ENCODE data around the gene AATK.
"Not testable (repeated sequence)": the region's sequence is repeated elsewhere in the genome, so short reads cannot be mapped to it uniquely, and the experiment has no call there.

The AATK gene

DNA sequence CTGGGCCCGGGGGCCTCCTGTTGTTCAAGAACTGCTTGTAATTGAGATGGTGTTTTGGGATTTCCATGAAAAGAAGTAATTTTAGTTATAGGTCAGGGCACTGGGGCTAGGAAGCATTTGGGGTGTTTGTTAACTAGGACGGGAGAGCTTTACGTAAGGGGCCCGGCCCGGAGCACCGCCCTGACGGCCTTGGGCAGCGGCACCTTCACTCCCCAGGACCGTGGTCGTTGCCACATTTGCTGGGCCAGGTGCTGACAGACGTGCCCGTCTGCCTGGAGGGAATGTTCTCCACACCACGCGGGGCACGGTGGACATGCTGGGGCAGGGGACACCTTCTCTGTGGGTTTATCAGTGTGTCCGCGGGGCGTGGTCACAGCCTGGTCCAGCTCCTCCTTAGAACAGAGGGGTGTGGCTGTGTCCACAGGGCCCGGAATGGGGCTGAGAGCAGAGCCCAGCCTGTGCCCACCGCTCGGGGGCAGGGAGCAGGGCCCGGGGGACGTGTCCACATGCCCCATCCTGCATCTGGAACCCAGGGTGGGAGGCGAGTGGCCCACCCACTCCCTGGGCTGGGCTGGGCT, 73.4 kb downstream of the AATK start:
- no peak for DNase-seq (ENCODE audit: low read depth in 2 of 2)

DNA sequence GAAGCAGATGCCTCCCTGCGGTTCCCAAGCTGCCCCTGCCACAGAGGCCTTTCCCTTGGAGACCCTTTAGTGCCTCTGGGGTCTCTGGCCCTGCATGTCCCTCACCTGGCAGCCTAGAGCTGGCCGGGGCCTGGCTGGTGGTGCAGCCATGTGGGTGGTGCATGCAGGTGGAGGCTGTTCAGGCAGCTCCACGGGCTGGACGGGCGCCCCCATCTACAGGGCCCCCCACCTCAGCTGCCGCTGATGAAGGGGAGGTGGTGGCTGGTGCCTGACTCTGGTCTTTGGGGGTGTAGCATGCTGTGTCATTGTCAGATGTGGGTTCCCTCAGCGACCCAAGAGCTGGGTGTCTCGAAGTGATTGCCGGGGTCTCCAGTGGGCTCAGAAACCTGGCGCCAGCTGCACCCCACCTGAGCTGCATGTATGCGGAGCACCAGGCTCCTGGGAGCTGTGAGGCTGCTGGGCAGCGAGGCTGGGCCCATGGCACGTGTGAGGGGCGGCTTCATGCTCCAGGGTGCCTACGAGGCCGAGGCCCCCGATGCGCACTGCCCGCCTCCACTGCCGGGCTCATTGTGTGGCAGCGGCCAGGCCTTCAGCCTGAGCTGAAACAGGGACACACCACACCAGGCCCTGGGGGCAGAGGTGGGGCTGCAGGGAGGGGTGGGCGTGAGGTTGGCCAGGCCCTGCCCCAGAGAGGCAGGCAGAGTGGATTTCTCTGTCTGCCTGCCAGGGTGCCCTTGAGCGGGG, 74.1 kb downstream of the AATK start:
- DNase-seq (ENCODE audit: low read depth in 2 of 2): no peak

DNA sequence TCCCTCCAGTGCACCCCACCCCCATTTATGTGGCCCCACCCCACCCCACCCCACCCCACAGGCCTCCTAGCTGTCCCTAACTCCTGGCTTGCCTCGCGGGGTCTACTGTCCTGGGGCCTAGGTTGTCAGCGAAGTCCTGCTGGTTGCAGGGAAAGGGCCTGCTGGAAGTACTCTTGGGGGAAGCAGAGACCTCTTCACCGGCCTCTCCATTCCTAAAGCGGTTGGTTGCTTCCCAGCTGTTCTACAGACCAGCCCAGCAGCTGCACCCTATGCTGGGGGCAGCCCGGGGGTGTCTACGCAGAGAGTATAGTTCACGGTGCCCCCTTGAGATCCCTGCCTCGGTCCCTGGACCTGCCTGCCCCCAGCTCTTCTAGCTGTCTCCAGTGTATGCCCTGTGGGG, 74.9 kb downstream of the AATK start:
- no peak for DNase-seq (ENCODE audit: low read depth in 2 of 2)

DNA sequence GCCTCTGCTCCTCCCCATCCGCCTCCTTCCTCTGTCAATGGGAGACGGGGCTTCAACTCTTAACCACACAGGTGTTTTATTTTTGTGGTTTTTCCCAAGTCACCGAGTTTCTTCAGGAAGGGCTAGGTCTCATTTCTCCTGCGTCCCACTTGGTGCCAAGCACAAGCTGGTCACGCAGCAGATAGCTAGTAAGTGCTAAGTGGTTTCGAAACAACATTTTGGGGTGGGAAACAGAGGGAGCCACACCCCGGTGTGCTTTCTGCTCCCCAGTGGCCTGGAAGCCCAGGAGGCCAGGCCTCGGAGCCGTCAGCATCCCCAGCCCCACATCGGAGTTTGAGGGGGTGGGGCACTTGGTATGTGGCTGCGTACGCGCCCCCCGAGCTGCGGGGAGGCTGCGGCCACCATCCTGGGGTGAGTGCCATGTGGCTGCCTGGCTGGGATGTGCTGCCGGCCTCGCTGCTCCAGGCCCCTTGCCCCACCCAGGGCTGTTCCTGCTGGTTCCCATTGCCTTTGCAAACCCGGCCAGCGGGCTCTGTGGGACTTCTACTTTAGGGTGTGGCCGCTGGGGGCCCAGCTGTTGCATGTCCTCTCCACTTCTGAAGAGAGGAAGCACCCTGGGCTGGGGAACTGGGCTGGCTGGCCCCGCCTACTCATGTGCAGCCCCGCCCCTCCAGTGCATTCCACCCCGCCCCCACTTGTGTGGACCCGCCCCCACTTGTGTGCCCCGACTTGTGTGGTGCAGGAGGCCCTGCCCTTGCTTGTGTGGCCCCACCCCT, 75.5 kb downstream of the AATK start:
- no peak for DNase-seq (ENCODE audit: low read depth in 2 of 2)

DNA sequence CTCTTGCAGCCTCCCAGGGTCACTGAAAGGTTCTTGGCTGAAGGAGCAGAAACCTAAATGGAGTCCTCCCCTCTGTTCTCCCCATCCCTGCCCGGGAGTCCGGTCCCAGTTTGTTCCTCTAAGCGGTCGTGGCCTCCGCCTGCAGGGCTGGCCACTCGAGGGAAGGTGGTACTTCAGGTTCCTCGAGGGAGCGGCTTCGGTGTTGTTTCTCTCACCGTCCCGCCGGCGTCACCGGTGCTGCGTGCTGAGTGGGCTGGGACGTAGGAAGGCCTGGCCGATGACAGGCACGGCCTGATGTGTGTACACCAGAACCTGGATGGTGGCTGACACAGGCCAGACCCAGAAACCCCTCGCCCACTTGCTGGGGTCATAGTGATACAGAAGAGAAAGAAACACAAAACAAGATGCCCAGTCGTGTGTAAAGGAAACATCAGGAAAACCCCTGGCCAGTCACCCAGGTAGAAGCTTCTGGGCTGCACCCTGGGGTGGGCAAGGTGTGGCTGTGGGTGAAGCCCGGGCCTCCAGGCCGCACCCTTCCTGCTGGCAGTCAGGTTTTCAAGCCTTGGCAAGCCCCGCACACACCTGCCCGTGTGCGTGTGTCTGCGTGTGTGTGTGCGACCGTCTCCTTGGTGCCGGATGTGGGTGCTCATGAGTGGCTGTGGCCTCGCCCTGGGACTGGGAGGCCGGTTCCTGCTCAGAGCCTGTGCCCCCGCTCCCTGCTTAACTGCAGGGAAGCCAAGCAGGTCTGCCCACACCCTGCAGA, 79.1 kb downstream of the AATK start:
- no peak for DNase-seq (ENCODE audit: low read depth in 2 of 2)

DNA sequence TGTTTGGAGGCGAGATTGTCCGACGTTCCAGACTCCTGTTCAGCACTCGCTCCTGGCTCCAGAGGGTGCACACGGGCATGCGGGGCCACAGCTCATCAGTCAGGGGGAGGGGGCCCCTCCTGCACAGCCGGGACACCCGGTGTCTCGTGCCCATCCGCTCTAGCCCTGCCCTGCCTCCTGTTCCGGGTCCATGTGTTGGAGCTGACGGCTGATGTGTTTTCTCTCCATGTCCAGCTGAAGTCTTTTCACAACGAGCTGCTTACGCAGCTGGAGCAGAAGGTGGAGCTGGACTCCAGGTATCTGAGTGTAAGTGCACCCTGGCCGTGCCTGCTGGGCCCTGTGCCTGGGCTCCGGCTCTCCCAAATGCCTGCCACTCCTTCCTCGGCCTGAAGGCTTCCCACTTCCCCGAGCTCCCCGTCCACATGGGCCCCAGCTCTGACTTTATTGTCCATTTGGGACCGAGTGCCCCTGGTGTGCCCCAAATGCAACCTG, 80.6 kb downstream of the AATK start:
- DNase-seq (ENCODE audit: low read depth in 2 of 2): no peak

DNA sequence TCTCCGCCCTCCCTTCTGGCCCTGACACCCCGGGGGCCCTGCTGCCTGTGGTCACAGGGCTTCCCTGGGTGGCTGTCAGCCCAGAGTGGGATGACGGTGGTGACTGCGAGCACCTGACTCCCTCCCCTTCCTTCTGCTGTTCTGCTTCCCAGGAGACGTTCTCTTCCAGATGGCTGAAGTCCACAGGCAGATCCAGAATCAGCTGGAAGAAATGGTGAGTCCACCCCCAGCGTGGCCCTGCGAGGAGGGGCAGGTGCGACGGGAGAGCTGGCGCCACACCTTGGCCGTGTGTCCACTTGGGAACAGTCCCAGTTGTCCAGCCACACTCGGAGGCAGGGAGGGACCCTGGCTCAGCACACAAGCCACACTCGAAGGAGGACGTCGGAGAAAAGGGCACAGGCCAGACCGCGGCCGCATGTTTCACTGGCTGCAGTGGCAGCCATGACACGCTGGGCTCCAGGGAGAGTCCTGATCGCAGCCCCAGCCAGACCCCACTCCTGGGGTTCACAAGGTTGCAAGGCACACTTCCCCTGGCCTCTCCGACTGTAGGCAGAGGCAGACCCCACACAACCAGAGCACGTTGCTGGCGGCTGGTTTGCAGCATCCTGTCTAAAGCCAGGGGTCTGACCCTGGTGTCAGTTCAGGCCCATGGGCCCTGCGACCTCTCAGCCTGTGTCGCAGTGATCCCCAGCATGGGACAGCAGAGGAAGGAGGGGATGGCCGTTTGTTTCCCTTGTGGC, 81.2 kb downstream of the AATK start:
- no peak for DNase-seq (ENCODE audit: low read depth in 2 of 2)

DNA sequence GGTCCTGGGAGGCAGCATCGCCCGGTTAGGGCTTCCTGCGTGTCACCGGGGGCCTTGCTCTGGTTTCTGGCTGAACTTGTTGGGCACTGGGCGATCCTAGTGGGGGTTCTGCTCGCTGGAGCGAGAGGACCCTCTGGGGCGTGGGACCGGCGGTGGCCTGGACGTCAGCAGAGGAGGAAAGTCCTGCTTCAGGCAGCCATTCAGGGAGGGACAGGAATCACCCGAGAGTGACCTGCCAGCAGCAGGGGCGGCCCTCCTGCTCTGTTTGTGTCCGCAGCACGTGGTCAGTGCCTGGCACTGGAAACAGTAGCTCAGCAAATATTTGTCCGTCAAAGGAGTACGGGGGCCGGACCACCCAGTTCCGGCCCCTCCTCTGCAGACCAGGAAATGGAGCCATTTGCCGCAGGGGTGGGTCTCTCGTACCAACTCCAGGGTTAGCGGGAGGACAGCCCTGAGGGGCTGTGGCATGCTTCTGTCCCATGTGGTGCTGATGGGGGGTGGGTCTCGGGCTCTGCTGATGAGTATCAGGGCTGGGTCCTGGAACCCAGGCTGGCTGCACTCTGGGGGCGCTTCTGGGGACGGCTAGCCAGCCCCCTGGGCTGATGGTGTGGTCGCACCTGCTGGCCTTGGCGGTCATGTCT, 82.8 kb downstream of the AATK start:
- no peak for DNase-seq (ENCODE audit: low read depth in 2 of 2)

DNA sequence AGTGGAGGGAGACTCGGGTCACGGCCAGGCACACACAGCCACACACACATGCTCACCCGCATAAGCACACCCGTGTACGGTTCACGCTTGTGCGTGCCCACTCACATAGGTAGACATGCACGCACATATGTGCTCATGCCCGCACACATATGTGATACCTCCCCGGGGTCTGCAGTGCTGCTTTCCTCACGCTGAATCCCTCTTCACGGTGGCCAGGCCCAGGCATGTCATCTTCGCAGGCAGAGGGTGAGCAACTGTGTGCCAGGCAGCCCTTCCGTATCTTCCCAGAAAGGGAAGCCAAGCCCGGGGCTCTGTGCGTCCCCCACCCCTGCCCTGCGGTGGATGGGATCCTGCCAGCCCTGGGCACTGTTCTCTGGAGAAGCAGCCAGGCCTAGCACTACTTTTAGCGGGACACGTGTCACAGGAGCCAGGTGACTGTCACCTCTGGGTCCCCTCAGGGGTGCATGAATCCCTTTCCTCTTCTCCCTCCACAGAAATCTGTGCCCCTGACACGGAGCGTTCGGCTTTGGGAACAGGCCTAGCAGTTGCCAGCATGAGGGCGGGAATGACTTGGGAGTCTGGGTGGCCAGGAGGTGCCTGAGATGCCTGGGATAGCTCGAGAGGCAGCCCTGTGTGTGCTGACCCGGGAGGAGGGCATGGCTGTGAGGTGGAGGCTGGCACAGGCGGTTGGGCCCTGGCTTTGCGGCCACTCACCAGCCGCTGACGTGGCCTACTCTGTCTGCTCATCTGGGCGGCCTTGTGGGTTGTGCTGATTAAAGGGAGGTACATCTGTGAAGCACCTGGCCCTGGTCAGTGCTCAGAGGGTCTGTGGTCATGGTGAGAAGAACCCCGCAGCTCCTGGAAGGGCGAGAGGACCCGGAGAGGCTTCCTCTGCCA, 83.6 kb downstream of the AATK start:
- no peak for DNase-seq (ENCODE audit: low read depth in 2 of 2)

DNA sequence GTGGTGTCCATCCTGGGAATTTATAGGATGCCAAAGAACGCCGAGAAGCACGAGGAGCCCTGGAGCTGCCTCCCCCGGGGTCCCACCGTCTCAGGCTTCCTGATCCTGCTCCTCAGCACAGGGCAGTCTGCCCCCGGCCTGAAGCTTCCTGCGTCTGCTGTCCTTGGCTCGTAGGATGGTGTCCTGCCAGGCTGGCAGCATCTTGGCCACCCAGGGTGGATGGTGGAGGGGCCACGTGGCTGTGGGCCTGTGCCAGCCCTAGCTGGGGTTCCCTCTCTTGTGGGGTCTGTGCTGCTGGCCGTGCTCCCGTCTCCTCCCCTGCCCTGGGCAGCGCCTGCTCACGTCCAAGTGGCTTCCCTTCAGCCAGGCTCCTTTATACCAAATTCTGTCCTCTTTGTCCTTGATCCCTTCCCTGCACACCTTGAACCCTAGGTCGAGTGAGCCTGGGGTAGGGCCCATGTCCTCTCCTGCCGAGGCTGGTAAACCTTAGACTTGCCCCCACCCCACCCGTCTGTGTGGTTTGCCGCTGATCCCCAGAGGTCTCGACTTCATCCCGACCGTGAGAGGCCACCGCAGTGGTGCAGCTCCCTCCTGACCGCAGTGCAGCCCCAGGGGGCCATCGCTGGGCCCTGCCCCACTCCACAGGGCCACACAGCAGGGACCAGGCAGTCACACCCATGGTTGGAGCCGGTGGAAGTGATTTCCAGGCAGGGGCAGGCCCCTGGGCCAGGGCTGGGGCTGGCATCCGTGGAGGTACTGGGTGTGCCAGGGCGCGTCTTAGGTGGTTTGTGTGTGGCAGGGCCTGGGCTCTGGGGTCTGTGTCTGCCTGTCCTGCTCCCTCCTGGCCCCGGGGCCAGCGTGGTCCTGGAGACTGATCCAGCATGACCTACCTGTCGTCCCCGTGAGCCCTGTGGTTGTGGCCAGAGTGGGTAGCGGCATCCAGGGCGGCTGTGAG, 84.5 kb downstream of the AATK start:
- no peak for DNase-seq (ENCODE audit: low read depth in 2 of 2)

DNA sequence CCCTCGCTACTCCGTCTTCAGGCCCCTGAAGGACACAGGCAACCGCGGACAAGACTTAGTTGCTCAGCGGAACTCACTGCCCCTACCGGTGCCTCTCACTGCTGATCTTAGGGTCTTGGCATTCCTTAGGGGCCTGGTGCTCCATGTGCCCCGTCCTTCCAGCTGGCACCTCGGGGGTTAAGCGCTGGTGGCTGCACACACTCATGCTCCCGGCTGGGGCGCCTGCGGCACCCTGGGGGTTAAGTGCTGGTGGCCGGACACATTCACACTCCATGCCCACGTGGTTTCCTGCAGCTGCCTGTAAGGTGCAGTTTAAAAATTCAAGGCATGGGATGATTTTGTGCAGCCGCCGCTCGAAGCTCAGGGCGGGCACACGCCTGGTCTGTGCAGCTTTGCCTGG, 86.0 kb downstream of the AATK start:
- no peak for DNase-seq (ENCODE audit: low read depth in 2 of 2)

DNA sequence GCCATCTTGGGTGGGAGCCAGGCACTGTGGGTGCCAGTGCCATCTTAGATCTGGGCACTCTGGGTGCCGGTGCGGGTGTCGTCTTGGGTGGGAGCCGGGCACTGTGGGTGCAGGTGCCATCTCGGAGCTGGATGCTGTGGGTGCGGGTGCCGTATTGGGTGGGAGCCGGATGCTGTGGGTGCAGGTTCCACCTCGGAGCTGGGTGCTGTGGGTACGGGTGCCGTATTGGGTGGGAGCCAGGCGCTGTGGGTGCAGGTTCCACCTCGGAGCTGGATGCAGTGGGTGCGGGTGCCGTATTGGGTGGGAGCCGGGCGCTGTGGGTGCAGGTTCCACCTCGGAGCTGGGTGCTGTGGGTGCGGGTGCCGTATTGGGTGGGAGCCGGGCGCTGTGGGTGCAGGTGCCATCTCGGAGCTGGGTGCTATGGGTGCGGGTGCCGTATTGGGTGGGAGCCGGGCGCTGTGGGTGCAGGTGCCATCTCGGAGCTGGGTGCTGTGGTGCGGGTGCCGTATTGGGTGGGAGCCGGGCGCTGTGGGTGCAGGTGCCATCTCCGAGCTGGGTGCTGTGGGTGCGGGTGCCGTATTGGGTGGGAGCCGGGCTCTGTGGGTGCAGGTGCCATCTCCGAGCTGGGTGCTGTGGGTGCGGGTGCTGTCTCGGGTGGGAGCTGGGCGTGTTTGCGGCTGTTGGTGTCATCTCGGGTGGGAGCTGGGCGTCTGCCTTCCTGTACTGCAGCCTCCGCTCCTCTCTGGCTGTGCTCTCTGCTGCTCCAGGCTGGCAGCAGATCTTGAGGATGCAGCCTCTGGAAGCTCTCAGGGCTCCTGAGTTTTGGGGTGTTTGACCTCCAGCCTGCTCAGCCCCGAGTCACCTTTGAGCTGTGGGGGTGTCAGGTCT, 87.8 kb downstream of the AATK start:
- DNase-seq (ENCODE audit: low read depth in 2 of 2): not testable (repeated sequence)

DNA sequence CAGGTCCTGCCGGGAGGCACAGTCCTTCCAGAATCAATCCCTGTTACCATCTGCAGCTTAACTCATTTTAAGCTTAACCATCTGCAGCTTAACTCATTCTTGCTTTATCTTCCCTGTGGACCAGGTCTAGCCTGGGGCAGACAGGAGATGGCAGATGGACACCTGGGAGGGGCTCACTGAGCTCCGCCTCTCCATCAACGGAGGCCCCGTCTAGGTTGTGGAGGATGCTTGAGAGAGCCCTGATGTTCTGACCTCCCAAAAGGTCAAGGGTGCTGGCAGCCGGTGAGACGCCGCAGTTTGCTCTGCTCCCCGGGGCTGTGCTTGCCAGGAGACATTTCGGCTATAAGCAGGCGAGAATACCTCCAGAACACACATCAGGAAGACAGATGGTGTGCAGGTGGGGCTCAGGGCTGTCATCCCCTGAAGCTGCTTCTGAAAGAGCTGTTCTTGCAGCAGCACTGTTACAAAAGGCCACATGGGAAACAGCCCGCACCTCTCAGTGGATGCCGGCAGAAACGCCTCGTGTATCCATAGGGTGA, 89.8 kb downstream of the AATK start:
- no peak for DNase-seq (ENCODE audit: low read depth in 2 of 2)

DNA sequence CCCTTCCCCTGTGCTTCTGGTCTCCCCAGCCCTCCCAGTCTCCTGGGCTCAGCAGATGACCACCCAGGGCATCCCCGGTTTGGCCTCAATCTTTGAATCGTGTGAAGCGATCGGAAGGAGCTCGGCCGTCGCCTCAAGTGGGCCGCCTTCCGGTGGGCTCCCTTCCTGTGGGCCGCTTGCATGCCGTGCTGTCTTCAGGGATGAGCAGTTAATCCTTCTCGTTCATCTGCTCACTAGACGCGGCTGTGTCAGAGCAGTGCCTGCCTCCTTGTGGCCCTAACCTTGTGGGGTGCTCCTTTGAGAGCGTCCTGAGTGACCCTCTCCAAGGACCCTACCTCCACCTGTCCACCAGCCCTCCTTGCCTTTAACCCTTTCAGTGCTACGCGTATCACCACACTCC, 90.7 kb downstream of the AATK start:
- no peak for DNase-seq (ENCODE audit: low read depth in 2 of 2)

DNA sequence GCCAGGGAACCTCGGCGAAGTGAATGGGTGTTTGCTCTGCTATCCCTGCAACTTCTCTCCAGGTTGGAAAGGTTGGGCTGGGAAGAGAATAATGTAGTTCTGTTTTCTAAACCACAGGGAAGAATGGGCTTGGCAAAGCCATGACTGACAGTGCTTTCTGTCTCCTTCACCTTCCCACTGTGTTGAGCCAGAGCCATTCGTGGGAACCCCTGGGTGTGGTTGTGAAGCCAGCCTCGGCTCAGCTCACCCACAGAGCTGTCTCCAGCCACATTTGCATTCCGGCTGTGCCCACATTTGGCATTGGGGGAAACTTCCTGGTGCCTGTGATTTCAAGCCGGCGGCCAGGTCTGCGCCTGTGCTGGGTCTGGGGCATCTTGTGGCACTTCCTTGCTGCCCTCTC, 91.1 kb downstream of the AATK start:
- DNase-seq (ENCODE audit: low read depth in 2 of 2): no peak

DNA sequence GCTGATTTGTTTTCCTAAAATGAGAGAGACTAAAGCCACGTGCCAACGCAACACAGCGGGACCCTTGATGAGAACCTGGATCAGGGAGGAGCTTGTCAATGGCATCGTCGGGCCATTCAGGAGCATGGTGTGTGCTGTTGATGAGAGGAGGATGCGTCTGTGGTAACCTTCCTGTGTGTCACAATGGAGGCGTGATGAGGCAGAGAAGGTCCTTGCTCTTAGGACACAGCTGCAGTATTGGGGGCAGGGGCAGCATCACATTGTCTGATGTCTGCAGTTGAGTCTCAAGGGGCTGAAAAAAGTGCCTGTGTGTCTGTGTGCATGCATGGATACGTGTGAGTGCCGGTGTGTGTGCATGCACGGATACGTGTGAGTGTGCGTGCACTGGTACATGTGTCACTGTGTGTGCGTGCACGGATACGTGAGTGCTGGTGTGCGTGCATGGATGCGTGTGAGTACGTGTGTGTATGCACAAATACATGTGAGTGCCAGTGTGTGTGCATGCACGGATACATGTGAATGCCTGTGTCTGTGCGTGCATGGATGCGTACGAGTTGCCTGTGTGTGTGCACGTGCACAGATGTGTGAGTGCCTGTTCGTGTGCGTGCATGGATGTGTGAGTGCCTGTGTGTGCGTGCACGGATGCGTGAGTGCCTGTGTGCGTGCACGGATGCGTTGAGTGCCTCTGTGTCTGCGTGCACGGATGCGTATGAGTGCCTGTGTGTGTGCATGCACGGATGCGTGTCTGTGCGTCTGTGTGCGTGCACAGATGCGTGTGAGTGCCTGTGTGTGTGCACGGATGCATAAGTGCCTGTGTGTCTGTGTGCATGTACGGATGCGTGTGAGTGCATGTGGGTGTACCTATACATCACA, 91.8 kb downstream of the AATK start:
- no peak for DNase-seq (ENCODE audit: low read depth in 2 of 2)
